Measurements from ENCODE around the gene A4GNT. TPM values are rescaled to one million over a fixed set of nuclear protein-coding genes. Genes with fewer than 3 reads are reported as not detected.
"Not testable (repeated sequence)": the region's sequence is repeated elsewhere in the genome, so short reads cannot be mapped to it uniquely, and the experiment has no call there.

The A4GNT gene
- total and polyA plus RNA-seq, 2 donors (not counting 1 experiment from before 2014, with no cell fraction given): not detected

DNA sequence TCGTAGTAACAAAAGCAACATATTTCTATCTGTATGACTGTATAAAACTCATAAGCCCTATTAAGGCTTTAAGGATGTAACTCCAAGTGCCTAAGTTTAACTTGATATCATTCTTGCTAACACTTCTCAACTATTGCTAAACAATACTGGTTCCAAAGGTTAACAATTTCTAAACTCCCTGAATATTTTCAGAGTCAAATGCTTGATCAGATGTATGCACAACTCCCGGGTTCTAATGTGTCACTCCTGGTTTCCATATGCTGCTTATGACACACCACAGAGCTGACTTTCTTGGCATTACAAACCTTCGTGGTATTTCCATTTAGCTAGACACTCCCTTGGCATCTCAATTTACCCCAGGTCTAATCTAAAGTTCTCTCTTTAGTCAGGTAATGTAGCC is 43.1 kb downstream of the A4GNT start:
- no peak overlapping the region for H3K27ac ChIP-seq (ENCODE audit: low read length in 2 of 2)
- 84% methylated on average over 2 of the region's 3 CpGs for WGBS (ENCODE audit: insufficient coverage)
- Mint-ChIP-seq H3K4me3 (no peak overlapping the region), H3K9me3 (ENCODE audit: insufficient read depth) (no peaks in the 10 kb centered on the region), H3K27me3 (peaks cover 13% of the 10 kb centered on the region), H3K4me1 (no peaks in the 10 kb centered on the region), H3K27ac (no peak overlapping the region)
- no peaks in the 10 kb centered on the region for H3K79me2 ChIP-seq (ENCODE audit: control insufficient read depth, insufficient read depth, low read length)
- ChIA-PET CTCF (no interaction called here), POLR2A (no interaction called here)
- ATAC-seq (ENCODE audit: low read depth) (no peak), DNase-seq (no peak)
- no peaks in the 10 kb centered on the region for H3K4me1 ChIP-seq (ENCODE audit: control insufficient read depth in 2 of 2, insufficient read depth in 2 of 2, low read length in 2 of 2)
- H3K4me2 ChIP-seq (replicated peaks; ENCODE audit: low read depth, low read length, poor library complexity, severe bottlenecking): no peak overlapping the region
- no peak for TF ChIP-seq EZH2 (IDR thresholded peaks at IDR 0.05; ENCODE audit: borderline replicate concordance, insufficient read depth, low read depth, low read length, poor library complexity, severe bottlenecking)
- no peak for TF ChIP-seq CTCF (IDR thresholded peaks at IDR 0.05)
- H3K27me3 ChIP-seq (replicated peaks in 1 of 4; ENCODE audit: control extremely low read depth in 1 of 4, control insufficient read depth in 3 of 4, insufficient read depth in 4 of 4, low read length in 3 of 4): no peaks in the 10 kb centered on the region
- H4K20me1 ChIP-seq (ENCODE audit: control insufficient read depth, insufficient read depth, low read length, poor library complexity, severe bottlenecking): no peaks in the 10 kb centered on the region
- no peak overlapping the region for H3K4me3 ChIP-seq (ENCODE audit: control extremely low read depth in 1 of 5, extremely low read depth in 1 of 5, insufficient read depth in 1 of 5, low read depth in 2 of 5, low read length in 4 of 5)
- no peak overlapping the region for H2AFZ ChIP-seq (ENCODE audit: insufficient read depth, low read depth, low read length, poor library complexity, severe bottlenecking)
- H3K36me3 ChIP-seq (replicated peaks in 1 of 2; ENCODE audit: control extremely low read depth in 1 of 2, control insufficient read depth in 1 of 2, extremely low read depth in 1 of 2, insufficient read depth in 2 of 2, low read length in 1 of 2): no peaks in the 10 kb centered on the region
- no peaks in the 10 kb centered on the region for H3K9me3 ChIP-seq (ENCODE audit: control extremely low read depth in 1 of 3, control insufficient read depth in 2 of 3, insufficient read depth in 1 of 3, low read length in 2 of 3)
- intact Hi-C loops (cut with micrococcal nuclease): no loop called here
- no peak overlapping the region for H3K9ac ChIP-seq (ENCODE audit: low read length)

- H3K27ac Mint-ChIP-seq; H3K36me3 ChIP-seq (replicated peaks in 1 of 2; ENCODE audit: control extremely low read depth in 1 of 2, control insufficient read depth in 1 of 2, extremely low read depth in 1 of 2, insufficient read depth in 2 of 2, low read length in 1 of 2); H3K9me3 Mint-ChIP-seq (ENCODE audit: insufficient read depth); POLR2A ChIA-PET; H2AFZ ChIP-seq (ENCODE audit: insufficient read depth, low read depth, low read length, poor library complexity, severe bottlenecking); H3K4me2 ChIP-seq (replicated peaks; ENCODE audit: low read depth, low read length, poor library complexity, severe bottlenecking); H3K4me3 ChIP-seq (ENCODE audit: control extremely low read depth in 1 of 5, extremely low read depth in 1 of 5, insufficient read depth in 1 of 5, low read depth in 2 of 5, low read length in 4 of 5); H3K4me1 ChIP-seq (ENCODE audit: control insufficient read depth in 2 of 2, insufficient read depth in 2 of 2, low read length in 2 of 2); H3K4me1 Mint-ChIP-seq; H3K27me3 ChIP-seq (replicated peaks in 1 of 4; ENCODE audit: control extremely low read depth in 1 of 4, control insufficient read depth in 3 of 4, insufficient read depth in 4 of 4, low read length in 3 of 4); DNase-seq; CTCF ChIA-PET; intact Hi-C loops (cut with micrococcal nuclease); H3K79me2 ChIP-seq (ENCODE audit: control insufficient read depth, insufficient read depth, low read length); H3K9me3 ChIP-seq (ENCODE audit: control extremely low read depth in 1 of 3, control insufficient read depth in 2 of 3, insufficient read depth in 1 of 3, low read length in 2 of 3); H4K20me1 ChIP-seq (ENCODE audit: control insufficient read depth, insufficient read depth, low read length, poor library complexity, severe bottlenecking); H3K9ac ChIP-seq (ENCODE audit: low read length); ATAC-seq (ENCODE audit: low read depth); H3K4me3 Mint-ChIP-seq; H3K27ac ChIP-seq (ENCODE audit: low read length in 2 of 2): not testable (repeated sequence)
- peaks cover 32% of the 10 kb centered on the region for H3K27me3 Mint-ChIP-seq
- WGBS (ENCODE audit: insufficient coverage): no CpG with 5 or more reads among the region's 3 CpGs
These were observed 46.4 kb downstream of the A4GNT start for GRCh38 chr3:138085745-138086144.
